PC-9 (cell line): Measurements from ENCODE around the gene DISP3.

Experiments used
- EZH2 ChIP-seq: fragments of 200-600 bp; sonication (generic); IDR thresholded peaks from 2 replicates; pipeline ENCODE4 v1.8.0; 2017; ENCODE audit warnings: antibody characterized with exemption, low read depth
- TF ChIP-seq, protein P1 (sequence below): fragments of 200-600 bp; sonication (generic); conservative IDR thresholded peaks from 2 replicates; pipeline ENCODE4 v1.6.1; 2017; ENCODE audit warnings: mixed run types, antibody characterized with exemption, mild to moderate bottlenecking, moderate library complexity

DNA sequence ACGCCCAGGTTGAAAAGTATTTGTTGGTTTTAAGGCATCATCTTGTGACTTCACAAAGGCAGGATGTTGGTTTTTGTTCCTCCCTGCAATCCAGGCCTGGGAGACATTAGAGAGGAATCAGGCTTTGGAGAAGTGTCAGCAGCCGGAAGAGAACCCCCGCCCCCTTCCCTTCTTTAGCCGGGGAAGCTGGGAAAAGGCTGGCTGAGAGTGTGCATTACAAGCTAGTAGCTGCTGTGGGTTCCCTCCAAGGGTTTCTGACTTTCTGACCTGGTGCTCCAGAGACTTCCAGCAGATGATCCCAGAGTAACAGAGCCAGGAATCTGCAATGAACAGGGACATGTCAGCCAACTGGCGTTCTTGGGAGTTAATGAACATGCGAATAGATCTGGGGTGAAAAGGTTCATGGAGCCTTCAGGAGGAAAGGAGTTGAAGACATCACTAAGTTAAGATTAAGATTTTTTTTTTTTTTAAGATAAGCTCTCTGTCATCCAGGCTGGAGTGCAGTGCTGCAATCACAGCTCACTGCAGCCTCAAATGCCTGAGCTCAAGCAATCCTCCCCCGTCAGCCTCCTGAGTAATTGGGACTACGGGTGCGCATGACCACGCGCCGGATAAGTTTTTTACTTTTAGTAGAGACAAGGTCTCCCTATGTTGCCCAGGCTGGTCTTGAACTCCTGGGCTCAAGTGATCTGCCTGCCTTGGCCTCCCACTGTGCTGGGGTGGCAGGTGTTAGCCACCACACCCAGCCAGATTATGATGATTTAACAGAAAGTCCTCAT, 7.5 kb downstream of the DISP3 start:
- TF ChIP-seq, protein P1, sequence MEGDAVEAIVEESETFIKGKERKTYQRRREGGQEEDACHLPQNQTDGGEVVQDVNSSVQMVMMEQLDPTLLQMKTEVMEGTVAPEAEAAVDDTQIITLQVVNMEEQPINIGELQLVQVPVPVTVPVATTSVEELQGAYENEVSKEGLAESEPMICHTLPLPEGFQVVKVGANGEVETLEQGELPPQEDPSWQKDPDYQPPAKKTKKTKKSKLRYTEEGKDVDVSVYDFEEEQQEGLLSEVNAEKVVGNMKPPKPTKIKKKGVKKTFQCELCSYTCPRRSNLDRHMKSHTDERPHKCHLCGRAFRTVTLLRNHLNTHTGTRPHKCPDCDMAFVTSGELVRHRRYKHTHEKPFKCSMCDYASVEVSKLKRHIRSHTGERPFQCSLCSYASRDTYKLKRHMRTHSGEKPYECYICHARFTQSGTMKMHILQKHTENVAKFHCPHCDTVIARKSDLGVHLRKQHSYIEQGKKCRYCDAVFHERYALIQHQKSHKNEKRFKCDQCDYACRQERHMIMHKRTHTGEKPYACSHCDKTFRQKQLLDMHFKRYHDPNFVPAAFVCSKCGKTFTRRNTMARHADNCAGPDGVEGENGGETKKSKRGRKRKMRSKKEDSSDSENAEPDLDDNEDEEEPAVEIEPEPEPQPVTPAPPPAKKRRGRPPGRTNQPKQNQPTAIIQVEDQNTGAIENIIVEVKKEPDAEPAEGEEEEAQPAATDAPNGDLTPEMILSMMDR, result no peak
- TF ChIP-seq EZH2, result no peak
